T-helper 2 cell treated with Interferon-gamma antibody and Interleukin-4, amounts not matched to agents 5 μg/mL and 100 μg/mL, for 36 hours (primary cell): ENCODE measurements around the gene KCNK2.

Source experiments
- DNase-seq: peaks from one replicate; pipeline ENCODE4 v3.0.0; 2021; ENCODE audit warnings: low spot score
- H3K27ac Mint-ChIP-seq: one replicate; pipeline ENCODE4 v1.8.0; 2021; ENCODE audit warnings: mild to moderate bottlenecking, mixed read lengths
- H3K27me3 Mint-ChIP-seq: one replicate; pipeline ENCODE4 v1.8.0; 2021; ENCODE audit warnings: low read depth, mixed read lengths
- H3K36me3 Mint-ChIP-seq: one replicate; pipeline ENCODE4 v1.8.0; 2021; ENCODE audit warnings: low read depth, mixed read lengths
- H3K4me1 Mint-ChIP-seq: one replicate; pipeline ENCODE4 v1.8.0; 2021; ENCODE audit warnings: low read depth, mixed read lengths
- H3K4me3 Mint-ChIP-seq: one replicate; pipeline ENCODE4 v1.8.0; 2022; ENCODE audit warnings: mild to moderate bottlenecking, moderate library complexity, mixed read lengths
- H3K9me3 Mint-ChIP-seq: one replicate; pipeline ENCODE4 v1.8.0; 2021; ENCODE audit warnings: mixed read lengths

The KCNK2 gene

GRCh38 chr1:215114154-215114933 is 31.8 kb downstream of the KCNK2 start:
- Mint-ChIP-seq H3K27ac (no peak overlapping the region), H3K4me1 (no peaks in the 10 kb centered on the region), H3K36me3 (no peaks in the 10 kb centered on the region), H3K4me3 (no peak overlapping the region), H3K9me3 (no peaks in the 10 kb centered on the region), H3K27me3 (no peaks in the 10 kb centered on the region)
- no peak for DNase-seq

GRCh38 chr1:215115760-215116159 is 33.2 kb downstream of the KCNK2 start:
- no peak for DNase-seq
- Mint-ChIP-seq H3K4me1 (no peaks in the 10 kb centered on the region), H3K4me3 (no peak overlapping the region), H3K27ac (no peak overlapping the region), H3K9me3 (no peaks in the 10 kb centered on the region), H3K27me3 (no peaks in the 10 kb centered on the region), H3K36me3 (no peaks in the 10 kb centered on the region)

DNA sequence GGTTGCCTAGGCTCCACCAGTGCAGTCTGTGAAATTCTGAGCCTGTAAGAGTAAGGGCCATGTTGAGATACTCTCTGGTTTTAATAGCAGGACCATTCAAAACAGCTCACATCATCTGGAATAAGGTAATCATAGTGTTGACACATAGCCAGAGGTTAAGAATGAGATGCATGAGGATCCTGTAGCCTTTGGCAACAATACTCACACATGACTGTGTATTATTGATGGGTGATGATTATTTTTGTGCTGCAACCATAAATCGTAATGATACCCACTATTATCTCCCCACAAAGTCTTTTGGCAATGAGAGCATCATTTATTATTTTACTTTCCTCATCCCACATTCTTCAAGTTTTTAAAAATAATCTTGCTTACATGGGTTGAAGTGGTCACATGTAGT is 35.5 kb downstream of the KCNK2 start:
- Mint-ChIP-seq H3K4me3 (no peak overlapping the region), H3K27me3 (no peaks in the 10 kb centered on the region), H3K36me3 (no peaks in the 10 kb centered on the region), H3K9me3 (no peaks in the 10 kb centered on the region), H3K4me1 (no peaks in the 10 kb centered on the region), H3K27ac (no peak overlapping the region)
- DNase-seq = no peak

DNA sequence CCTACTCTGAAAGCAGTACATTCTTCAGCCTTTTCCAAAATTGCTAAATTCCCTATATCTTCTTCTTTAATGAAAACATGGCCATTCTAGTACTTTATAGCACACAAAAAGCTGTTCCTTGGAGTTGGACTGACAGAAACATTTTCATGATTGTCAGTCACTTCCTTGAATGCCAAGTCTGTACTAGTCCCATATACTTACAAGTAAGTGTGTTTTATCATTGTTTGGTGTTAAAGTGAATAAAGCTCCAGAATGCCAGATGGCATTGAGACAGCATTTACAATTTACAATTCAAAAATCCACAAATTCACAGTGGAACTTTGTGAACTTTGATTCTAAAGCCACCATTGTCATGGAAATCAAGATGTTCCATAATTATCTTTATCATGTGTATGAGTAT is 36.5 kb downstream of the KCNK2 start:
- Mint-ChIP-seq H3K4me3 (no peak overlapping the region), H3K27me3 (no peaks in the 10 kb centered on the region), H3K4me1 (no peaks in the 10 kb centered on the region), H3K36me3 (no peaks in the 10 kb centered on the region), H3K9me3 (no peaks in the 10 kb centered on the region), H3K27ac (no peak overlapping the region)
- DNase-seq = no peak

- no peaks in the 10 kb centered on the region for H3K36me3 Mint-ChIP-seq
- no peak for DNase-seq
- no peaks in the 10 kb centered on the region for H3K9me3 Mint-ChIP-seq
- no peak overlapping the region for H3K4me3 Mint-ChIP-seq
- H3K27me3 Mint-ChIP-seq = no peaks in the 10 kb centered on the region
- no peaks in the 10 kb centered on the region for H3K4me1 Mint-ChIP-seq
- no peak overlapping the region for H3K27ac Mint-ChIP-seq
Observed at GRCh38 chr1:215119719-215120365, 37.3 kb downstream of the KCNK2 start.

GRCh38 chr1:215128504-215128903 is 46.0 kb downstream of the KCNK2 start:
- no peak overlapping the region for H3K27ac Mint-ChIP-seq
- H3K4me1 Mint-ChIP-seq = no peaks in the 10 kb centered on the region

GRCh38 chr1:215131291-215131690 is 48.8 kb downstream of the KCNK2 start:
- no peak overlapping the region for H3K4me3 Mint-ChIP-seq
- H3K9me3 Mint-ChIP-seq = no peaks in the 10 kb centered on the region
- no peak overlapping the region for H3K27ac Mint-ChIP-seq
- H3K4me1 Mint-ChIP-seq = no peaks in the 10 kb centered on the region
- H3K36me3 Mint-ChIP-seq = no peaks in the 10 kb centered on the region
- DNase-seq = no peak
- no peaks in the 10 kb centered on the region for H3K27me3 Mint-ChIP-seq

More at GRCh38 chr1:215128504-215128903, 46.0 kb downstream of the KCNK2 start:
- Mint-ChIP-seq H3K4me3 (no peak overlapping the region), H3K27me3 (no peaks in the 10 kb centered on the region), H3K36me3 (no peaks in the 10 kb centered on the region), H3K9me3 (no peaks in the 10 kb centered on the region)
- no peak for DNase-seq

DNA sequence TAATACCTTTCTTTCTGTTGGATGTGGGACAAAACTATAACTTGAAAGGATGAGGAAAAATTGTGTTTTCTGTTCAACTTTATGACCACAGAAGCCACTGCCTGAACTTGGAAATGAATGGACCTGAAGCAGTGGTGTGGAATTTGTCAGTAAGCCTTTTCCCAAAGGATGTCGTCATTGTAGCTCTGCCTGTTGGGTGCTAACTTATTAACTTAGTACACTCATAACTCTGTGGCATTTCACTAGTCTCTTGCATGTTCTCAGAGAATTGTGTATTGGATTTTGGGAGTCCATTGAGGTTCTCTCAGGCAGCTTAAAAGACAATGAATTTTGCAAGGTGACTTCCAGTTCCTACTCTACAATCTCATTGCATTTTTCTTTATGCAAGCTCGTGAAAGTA is 49.6 kb downstream of the KCNK2 start:
- Mint-ChIP-seq H3K27ac (no peak overlapping the region), H3K4me3 (no peak overlapping the region), H3K9me3 (no peaks in the 10 kb centered on the region), H3K4me1 (no peaks in the 10 kb centered on the region), H3K27me3 (no peaks in the 10 kb centered on the region), H3K36me3 (no peaks in the 10 kb centered on the region)
- DNase-seq = no peak

DNA sequence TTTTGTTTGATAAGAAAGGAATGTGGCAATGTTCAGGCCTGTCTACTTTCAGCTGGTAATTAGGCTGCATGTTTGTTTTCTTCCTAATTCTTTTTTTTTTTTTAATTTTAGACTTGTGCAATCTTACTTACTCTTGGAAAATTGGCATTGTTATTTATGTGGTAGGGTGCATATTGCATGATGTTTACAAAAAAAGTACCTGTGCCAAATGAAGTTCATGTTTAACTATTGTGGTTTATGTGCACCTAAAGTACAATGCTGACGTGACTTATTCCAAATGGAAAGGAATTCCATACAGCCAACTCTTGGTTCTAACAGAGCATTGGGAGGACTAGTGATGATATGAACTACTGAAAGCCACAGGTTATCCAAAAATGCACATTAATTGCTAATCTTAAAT is 51.0 kb downstream of the KCNK2 start:
- Mint-ChIP-seq H3K27me3 (no peaks in the 10 kb centered on the region), H3K4me3 (no peak overlapping the region), H3K9me3 (no peaks in the 10 kb centered on the region), H3K4me1 (no peaks in the 10 kb centered on the region), H3K36me3 (no peaks in the 10 kb centered on the region), H3K27ac (no peak overlapping the region)
- no peak for DNase-seq

DNA sequence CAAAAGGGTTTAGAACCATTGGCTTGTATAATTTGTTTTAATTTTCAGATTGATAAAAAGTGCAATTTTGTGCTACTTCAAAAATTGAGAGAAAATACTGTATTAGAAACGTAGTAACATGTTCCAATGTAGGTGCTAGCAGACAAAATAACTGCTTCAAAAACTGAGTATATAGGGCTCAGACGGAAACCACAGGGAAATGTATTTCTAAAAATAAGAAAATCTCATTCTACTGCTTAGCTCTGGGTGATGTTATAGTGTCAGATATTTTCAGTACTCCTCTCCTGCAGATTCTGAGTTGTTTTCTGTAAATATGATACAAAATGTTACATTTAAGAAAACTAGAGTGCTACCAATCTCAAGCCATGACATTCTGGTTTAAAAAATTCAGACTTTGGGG is 55.4 kb downstream of the KCNK2 start:
- no peaks in the 10 kb centered on the region for H3K9me3 Mint-ChIP-seq
- no peak overlapping the region for H3K27ac Mint-ChIP-seq
- H3K36me3 Mint-ChIP-seq = no peaks in the 10 kb centered on the region
- no peak overlapping the region for H3K4me3 Mint-ChIP-seq
- DNase-seq = no peak
- no peaks in the 10 kb centered on the region for H3K4me1 Mint-ChIP-seq
- no peaks in the 10 kb centered on the region for H3K27me3 Mint-ChIP-seq

- no peaks in the 10 kb centered on the region for H3K9me3 Mint-ChIP-seq
- no peak overlapping the region for H3K27ac Mint-ChIP-seq
- H3K4me1 Mint-ChIP-seq = no peaks in the 10 kb centered on the region
- no peaks in the 10 kb centered on the region for H3K27me3 Mint-ChIP-seq
- H3K4me3 Mint-ChIP-seq = no peak overlapping the region
- H3K36me3 Mint-ChIP-seq = no peaks in the 10 kb centered on the region
- no peak for DNase-seq
Observed at GRCh38 chr1:215140135-215140534, 57.6 kb downstream of the KCNK2 start.

DNA sequence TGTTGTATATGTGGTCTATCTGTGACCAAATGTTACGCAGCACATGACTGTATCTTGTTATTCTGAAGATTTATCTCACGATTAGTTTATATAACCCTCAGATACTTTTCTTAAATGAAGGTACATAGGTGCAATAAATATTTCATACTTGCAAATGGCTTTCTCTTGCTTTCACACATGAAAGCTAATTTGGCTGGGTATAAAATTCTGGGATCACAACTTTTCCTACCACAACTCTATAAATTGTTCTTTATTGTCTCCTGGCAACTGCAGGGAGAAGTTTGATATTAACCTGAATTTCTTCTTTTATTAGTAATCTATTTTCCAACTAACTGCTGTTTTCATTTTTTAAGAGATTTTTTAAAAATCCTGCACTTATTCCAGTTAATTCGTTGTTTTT is 58.9 kb downstream of the KCNK2 start:
- H3K9me3 Mint-ChIP-seq = no peaks in the 10 kb centered on the region
- DNase-seq = no peak
- no peak overlapping the region for H3K4me3 Mint-ChIP-seq
- H3K4me1 Mint-ChIP-seq = no peaks in the 10 kb centered on the region
- no peaks in the 10 kb centered on the region for H3K27me3 Mint-ChIP-seq
- no peaks in the 10 kb centered on the region for H3K36me3 Mint-ChIP-seq
- no peak overlapping the region for H3K27ac Mint-ChIP-seq

DNA sequence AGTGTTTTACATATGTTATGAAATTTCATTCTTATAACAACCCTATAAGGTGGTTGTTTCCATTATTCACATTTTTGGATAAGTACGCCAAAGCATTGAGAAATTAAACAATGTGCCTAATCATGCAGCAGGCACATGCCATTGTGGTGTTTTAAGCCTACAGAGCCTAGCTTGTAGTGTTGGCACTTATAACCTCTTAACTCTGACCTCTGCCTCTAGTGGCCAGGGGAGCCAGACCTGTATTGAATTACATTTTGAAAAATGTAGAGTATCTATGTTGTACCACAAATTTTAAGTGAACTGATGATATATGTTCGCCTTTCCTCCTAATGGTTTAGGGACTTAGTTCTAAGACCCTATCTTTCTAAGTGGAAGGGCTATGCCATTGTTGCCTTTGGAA is 61.0 kb downstream of the KCNK2 start:
- DNase-seq = no peak
- Mint-ChIP-seq H3K36me3 (no peaks in the 10 kb centered on the region), H3K9me3 (no peaks in the 10 kb centered on the region), H3K27ac (no peak overlapping the region), H3K4me3 (no peak overlapping the region), H3K4me1 (no peaks in the 10 kb centered on the region), H3K27me3 (no peaks in the 10 kb centered on the region)

DNA sequence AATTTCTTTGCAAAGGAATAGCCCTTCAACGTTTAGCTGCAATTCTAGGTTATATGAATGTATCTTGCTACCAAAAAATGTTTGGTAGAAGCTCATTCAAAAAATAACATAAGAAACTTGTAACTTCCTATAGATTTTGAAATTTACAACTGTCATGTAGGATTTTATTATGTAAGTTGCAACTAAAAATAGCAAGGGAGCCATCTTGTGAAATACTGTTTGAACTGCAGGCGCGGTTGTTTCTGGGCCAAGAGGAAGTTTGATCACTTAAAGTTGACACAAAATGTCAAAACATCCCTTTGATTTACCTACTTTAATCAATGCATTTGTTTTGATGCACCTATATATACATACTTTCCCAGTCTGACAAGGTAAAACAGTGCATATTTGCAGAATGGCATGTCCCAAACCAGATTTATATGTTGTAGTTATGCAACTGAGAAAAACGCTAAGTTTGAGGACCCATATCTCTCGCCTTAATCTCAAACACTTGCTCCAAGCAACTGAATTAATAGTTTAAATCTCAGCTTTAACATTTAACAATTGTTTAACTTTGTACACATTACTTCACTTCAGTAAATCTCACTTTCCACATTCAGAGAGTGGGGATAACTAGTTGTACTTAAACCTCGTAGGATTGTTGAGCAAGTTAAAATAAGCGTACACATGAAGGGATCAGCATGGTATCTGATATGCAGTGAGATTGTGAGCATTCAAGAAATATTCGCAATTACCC is 63.9 kb downstream of the KCNK2 start:
- Mint-ChIP-seq H3K27ac (no peak overlapping the region), H3K4me3 (no peak overlapping the region), H3K4me1 (no peaks in the 10 kb centered on the region), H3K27me3 (no peaks in the 10 kb centered on the region), H3K36me3 (no peaks in the 10 kb centered on the region), H3K9me3 (no peaks in the 10 kb centered on the region)
- no peak for DNase-seq
